Gastrocnemius medialis (tissue), 4 donors: ENCODE data around the gene FOCAD.

Source experiments
- CTCF ChIP-seq, 5 experiments: fragments of 450-650 bp in 3 of 5; fragments of 200-600 bp in 2 of 5; sonication (generic) in 2 of 5; IDR thresholded peaks in 4 of 5; conservative IDR thresholded peaks in 1 of 5; 1 replicate in 4 of 5; 2 replicates in 1 of 5; pipeline ENCODE4 v1.5.1; 2016 to 2019; ENCODE audit warnings: antibody characterized with exemption in 5 of 5, mild to moderate bottlenecking in 3 of 5, moderate library complexity in 3 of 5
- POLR2A ChIP-seq, 2 donors: fragments of 450-650 bp; IDR thresholded peaks; one replicate each; pipeline ENCODE4 v1.6.1; 2017; ENCODE audit warnings: antibody characterized with exemption in 2 of 2, mild to moderate bottlenecking in 2 of 2, moderate library complexity in 2 of 2

GRCh38 chr9:20754556-20754955 is 70.5 kb downstream of the FOCAD start:
- TF ChIP-seq CTCF (IDR thresholded peaks at IDR 0.05 in 4 of 5, conservative IDR thresholded peaks at IDR 0.05 in 1 of 5) (no peak), POLR2A (IDR thresholded peaks at IDR 0.05) (no peak)
